ENCODE data around the gene LSS. TPM values are rescaled to one million over a fixed set of nuclear protein-coding genes. Genes with fewer than 3 reads are reported as not detected.
"Not testable (repeated sequence)": the region's sequence is repeated elsewhere in the genome, so short reads cannot be mapped to it uniquely, and the experiment has no call there.

Gene LSS
- total RNA-seq, 1 donor from 2014 or later = 57.9 TPM

DNA sequence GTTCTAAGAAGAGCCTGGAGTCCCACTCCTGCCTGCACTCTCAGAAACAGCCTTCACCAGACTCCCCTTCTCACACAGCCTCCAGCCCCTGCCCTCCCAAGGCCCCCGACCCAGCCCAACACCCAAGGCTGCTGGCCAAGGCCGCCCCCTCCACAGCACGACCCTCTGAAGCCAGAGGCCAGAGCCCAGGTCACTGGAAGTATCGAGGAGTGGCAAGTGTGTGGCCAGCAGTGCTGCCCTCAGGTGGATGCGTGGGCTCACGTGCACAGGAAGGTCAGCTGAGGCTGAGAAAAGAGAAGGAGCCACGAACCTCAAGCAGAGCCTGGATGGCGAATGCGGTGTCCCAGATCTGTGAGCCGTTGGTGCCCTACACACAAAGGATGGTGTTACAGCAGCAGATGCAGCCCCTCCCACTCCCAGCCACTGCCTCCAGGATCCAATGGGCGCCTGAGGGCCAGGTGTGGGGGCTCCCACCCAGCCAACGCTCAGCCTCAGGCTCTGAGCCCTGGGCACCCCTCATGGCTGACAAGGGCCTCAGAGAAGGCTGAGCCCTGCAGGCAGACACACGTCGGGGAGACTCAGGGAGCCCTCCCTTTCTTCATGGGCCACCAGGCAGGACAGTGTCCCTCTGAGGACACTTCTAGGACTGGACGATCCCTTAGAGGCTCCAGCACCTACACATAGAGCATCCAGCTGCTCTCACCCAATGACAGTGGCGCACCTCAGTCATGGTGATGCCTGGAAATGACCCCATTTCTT is 18.0 kb downstream of the LSS start:
- DNase-seq = peak; percentile 33
- intact Hi-C loops (cut with DNase I) = no loop called here

DNA sequence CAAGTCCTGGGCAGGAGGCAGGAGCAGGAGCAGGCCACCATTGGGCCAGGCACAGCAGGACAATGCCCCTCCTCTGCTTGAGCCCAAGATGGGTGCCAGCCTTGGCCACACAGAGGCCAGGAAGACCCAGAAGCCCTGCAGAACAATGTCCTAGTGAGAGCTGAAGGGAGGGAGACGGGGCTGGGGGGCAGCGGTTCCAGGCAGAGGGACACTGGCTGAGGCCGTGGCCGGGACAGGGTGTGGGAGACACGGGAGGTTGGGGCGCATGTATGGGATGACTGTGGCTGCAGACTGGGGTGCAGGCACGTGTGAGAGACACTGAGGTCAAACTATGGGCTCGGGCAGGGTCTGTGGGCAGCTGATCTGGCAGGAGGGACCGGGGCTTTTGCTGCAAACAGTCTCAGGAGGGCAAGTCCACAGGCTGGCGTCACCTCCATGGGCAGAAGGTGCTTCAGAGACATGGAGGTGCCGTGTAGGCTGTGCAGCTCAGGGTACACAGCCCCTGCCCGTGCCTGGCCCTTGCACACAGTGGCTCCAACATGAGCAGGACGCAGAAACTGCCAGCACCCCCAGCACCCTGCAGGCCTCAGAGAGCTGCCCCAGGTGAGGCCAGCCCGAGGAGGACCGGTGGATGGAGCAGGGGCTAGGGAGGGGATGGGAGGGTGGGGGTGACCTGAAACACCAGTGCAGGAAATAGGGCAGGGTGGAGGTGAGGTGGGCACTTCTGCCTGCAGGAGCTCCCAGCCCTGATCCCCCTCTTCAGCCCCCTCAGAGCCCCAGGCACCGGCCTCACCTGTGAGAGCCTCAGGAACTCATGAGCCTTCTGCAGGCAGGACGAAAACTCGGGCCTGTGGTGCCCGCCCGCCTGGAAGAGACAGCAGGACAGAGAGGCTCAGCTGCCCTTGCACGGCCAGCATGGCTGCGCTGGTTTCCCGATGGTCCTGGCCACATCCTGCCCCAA is 19.5 kb downstream of the LSS start:
- ATAC-seq (ENCODE audit: poor library complexity) = no peak

More for the DNA sequence above, 18.0 kb downstream of the LSS start:
- no peak for ATAC-seq (ENCODE audit: poor library complexity)

DNA sequence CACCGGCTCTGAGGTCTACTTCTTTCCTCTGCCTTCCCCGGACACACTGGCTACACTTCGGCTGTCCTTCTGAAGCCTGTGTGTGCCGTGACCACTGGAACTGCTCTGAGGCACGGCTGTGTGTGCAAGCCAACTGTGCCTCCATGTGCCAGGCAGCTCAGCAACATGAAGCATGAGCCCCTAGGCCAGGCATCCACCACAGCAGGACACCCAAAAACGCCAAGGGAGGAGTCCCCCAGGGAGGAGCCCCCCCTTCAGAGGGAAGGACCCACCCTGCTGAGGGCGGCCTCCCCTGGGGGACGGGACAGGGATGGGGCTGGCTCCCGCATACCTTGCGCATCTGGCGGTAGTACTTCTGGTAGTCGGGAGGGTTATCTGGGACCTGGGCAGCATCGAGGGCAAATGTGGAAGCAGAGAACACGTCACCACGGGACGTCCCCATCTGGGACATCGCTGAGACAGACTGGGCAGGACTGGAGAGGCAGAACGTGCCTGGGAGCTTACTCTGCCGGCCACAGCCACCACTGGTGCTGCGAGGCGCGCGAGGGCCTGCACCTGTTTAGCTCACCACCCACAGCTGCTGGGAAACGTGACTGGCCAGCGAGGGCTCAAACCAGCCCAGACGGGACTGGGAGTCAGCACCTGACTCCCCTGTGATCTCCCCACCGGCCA is 20.5 kb downstream of the LSS start:
- ATAC-seq (ENCODE audit: poor library complexity) (no peak), DNase-seq (peak; percentile 27)
- intact Hi-C loops (cut with DNase I) = no loop called here

More for the DNA sequence above, 19.5 kb downstream of the LSS start:
- peak; percentile 35 for DNase-seq
- intact Hi-C loops (cut with DNase I) = no loop called here

DNA sequence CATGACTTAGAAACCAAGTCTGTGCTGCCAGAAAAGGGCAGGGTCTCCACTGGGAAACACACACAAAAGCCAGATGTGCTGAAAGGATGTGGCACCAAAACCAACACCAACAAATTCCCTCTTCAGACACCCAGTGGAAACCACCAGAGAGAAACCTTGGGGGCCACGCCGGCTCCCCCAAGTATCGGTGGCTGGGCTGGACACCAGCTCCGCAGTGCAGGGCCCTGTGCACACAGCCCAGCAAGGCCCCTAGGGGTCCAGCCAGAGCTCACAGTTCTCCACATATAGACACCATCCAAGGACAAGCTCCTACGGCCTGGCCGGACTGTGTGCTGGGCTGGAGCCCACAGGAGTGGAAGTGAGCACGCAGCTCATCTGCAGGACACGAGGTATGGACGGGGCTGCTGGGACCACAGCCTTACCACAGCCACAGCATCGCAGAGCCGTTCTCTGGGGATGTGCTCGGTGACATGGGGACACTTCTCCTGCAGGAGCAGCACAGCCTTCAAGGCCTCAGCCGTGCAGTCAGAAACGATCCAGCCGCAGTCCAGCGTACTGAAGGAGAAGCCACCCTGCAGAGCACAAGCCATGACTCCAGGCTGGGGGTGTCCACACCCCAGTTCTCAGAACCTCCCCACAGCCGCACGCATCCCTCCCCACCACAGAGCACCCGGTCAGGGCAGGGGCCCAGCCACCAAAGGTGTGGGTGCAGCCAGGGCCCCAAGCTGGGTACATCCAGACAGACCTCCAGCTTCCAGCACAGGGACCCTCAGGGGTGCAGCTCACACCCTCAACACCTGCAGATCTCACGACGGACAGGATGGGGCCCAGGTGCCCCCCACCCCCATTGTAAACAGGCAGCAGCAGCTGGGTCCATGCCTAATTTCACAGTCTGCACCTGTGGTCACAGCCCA is 21.3 kb downstream of the LSS start:
- ATAC-seq (ENCODE audit: poor library complexity) (no peak), DNase-seq (peak; percentile 35)
- intact Hi-C loops (cut with DNase I) = no loop called here

DNA sequence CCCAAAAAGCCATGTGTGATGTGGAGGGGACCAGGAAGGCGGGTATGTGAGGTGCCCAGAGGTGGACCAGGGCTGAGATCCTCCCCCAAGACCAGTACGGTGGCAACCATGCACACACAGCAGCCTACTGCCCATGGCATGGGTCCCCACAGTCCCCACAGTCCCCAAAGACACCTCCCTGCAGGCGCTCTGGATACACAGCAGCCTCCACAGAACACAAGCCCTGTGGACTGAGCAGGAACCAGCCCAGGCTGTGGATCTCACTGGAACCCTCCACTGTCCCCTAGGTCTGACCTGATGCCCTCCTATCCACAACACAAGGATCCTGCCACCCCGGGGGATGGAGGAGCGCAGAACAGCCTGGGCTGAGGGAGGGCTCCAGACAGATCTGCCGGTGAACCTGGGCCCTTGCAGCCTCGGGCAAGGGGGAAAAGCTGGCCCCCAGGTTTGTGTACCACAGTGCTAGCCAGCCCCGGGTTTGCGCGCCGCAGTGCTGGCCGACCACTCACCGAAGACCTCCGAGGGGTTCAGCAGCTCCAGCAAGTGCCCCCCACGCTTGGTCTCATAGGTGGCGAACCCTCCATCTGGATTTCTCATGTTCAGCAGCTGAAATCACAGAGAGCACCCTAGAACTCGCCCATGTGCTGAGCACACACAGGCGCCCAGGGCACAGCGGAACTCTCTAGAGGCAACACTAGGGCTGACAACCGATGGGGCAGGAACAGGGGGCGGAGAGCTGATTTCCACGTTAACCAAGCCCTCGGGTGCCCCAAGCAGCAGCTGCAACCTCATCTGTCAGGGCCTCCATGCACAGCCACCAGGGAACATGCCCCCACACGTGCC is 22.2 kb downstream of the LSS start:
- intact Hi-C loops (cut with DNase I) = no loop called here
- DNase-seq = peak; percentile 34
- ATAC-seq (ENCODE audit: poor library complexity) = no peak

DNA sequence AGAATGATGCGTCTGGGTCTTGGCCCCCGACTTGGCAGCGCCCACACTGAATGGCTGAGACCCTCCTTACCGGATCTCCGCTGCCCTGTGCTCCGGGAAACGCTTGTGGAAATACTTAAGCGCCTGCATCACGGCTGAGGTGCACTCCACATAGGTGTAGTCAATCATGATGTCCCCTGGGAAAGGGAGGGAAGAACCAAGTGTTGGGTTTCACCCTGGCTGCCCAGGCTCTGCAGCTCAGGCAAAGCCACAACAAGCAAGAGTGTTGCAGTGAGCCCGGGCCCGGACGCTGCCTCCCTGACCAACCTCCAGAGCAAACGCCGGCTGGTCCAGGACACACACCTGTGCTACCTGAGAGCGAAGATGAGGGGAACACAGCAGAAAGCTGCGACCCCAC is 22.8 kb downstream of the LSS start:
- DNase-seq (peak; percentile 24), ATAC-seq (ENCODE audit: poor library complexity) (no peak)
- intact Hi-C loops (cut with DNase I) = no loop called here

DNA sequence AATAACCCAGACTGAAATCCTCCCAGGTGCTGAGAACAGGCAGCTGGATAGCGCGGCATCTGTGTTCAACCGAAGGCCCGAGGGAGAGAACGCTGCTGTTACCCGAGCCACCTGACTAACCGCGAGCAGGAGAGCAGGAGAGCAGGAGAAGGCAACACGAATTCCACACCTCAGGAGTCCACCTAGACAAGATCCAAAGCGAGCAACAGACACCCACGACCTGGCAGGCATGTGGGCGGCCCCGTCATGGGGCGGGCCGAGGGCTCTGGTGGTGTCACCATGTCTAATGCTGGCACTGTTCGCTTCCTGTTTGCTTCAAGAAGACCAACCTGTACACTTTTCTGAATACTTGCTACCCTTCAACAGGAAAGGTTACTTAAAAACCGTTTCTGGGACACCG is 23.4 kb downstream of the LSS start:
- intact Hi-C loops (cut with DNase I) = no loop called here
- DNase-seq (peak; percentile 10), ATAC-seq (ENCODE audit: poor library complexity) (no peak)

DNA sequence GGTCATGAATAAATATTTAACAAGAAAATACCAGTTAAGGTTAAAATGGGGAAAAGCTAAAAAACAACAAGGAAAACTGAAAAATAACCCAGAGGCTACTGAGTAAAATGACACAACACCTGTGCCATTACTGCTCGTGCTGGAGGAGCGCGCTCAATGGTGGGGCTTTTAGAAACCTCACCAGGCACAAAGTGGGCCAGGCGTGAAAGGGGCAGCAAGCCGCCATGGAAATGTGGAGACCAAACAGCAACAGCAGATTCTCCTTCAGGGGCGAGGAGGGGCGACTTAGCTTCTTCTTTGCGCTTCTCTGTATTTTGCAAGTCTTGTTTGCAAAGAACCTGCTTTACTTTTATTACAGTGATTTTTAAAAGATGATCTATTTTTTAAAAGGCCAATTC is 25.4 kb downstream of the LSS start:
- DNase-seq (no peak), ATAC-seq (ENCODE audit: poor library complexity) (no peak)
- intact Hi-C loops (cut with DNase I) = no loop called here

DNA sequence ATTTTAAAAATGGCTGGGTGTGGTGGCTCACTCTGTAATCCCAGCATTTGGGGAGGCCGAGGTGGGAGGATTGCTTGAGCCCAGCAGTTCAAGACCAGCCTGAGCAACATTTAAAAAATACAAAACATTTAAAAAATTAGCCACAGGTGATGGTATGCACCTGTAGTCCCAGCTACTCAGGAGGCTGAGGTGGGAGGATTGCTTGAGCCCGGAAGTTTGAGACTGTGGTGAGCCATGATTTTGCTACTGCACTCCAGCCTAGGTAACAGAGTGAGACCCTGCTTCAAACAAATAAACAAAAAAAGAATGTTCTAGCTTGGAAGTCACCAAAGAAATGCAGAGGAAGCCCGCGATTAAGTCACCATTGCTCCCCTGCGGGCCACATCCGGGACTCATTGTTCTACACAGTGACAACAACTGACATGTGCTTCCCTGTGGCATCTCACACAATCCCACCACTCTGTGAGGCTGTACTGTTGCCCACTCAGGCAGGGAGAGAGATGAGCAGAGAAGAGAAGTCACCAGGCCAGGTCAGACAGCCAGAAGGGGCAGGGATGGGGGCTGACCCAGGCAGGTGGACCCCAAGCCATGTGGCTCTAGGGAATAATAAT is 25.9 kb downstream of the LSS start:
- peak; percentile 38 for DNase-seq
- intact Hi-C loops (cut with DNase I) = no loop called here

DNA sequence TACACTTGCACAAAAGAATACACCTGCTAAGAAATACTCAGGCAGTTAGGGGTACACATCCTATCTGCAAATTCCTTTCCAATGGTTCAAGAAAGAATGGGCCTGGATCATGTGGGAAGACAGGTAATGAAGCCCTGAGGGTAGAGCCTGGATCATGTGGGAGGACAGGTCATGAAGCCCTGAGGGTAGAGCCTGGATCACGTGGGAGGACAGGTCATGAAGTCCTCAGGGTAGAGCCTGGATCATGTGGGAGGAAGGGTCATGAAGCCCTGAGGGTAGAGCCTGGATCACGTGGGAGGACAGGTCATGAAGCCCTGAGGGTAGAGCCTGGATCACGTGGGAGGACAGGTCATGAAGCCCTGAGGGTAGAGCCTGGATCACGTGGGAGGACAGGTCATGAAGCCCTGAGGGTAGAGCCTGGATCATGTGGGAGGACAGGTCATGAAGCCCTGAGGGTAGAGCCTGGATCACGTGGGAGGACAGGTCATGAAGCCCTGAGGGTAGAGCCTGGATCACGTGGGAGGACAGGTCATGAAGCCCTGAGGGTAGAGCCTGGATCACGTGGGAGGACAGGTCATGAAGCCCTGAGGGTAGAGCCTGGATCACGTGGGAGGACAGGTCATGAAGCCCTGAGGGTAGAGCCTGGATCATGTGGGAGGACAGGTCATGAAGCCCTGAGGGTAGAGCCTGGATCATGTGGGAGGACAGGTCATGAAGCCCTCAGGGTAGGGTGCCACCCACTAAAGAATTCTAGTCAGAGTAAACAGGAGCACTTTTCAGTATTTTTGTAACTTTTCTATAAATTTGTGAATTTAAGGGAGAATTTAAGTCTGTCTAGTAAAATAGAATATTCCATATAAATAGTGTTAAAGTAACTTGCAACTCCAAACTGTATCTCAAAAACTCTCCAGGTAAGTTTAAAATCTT is 27.4 kb downstream of the LSS start:
- ATAC-seq (ENCODE audit: poor library complexity); DNase-seq; intact Hi-C loops (cut with DNase I): not testable (repeated sequence)

More for the DNA sequence above, 25.9 kb downstream of the LSS start:
- peak; percentile 24 for ATAC-seq (ENCODE audit: poor library complexity)

DNA sequence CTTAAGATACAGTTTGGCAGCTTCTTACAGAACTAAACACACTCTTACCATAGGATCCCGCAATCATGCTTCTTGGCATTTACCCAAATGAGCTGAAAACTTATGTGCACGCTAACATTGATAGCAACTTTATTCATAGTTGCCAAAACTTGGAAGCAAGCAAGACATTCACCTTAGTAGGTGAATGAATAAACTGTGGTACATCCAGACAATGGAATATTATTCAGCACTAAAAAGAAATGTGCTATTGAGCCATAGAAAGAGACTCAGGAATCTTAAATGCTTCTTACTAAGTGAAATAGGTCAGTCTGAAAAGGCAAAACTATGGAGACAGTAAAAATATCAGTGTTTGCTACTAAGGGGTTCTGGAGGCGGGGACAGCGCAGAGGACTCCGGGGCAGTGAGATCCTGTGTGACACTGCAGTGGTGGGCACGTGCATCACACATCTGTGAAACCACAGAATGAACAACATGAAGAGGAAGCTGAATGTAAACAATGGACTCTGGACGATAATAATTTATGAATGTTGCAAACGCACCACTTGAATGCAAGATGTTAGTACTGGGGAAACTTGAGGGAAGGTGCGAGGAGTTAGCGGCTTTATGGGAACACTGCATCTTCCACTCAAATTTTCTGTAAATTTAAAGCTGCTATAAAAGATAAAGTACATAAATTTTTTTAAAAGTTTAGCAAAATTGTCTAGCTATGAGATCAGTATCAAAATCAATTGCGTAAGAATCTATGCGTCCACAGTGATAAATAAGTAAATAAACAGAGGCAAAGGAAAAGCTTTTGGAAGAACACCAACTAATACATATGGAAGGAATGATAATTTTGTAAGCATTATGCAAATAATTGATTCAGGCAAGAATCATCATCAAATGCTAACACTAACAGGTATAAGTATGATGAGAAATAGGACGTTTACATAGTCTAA is 28.9 kb downstream of the LSS start:
- intact Hi-C loops (cut with DNase I) = no loop called here
- ATAC-seq (ENCODE audit: poor library complexity) = no peak
- no peak for DNase-seq

DNA sequence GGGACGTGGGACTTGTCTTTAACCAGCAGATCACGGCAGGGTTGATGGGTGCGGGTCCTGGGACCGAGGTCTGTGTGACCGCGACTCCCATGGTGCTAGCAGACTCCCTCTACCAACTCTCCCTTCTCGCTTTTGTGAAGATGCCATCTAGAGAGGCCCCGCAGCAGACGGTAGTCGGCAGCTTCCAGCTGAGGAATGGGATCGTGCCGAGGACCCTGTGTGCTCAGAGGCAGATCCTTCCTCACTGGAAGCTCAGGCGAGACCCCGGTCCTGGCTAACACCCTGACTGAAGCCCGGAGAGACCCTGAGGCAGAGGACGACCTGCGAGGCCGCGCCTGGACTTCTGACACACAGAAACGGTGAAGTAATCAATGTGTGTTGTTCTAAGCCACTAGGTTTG is 31.8 kb downstream of the LSS start:
- ATAC-seq (ENCODE audit: poor library complexity) (no peak), DNase-seq (no peak)
- intact Hi-C loops (cut with DNase I) = no loop called here

DNA sequence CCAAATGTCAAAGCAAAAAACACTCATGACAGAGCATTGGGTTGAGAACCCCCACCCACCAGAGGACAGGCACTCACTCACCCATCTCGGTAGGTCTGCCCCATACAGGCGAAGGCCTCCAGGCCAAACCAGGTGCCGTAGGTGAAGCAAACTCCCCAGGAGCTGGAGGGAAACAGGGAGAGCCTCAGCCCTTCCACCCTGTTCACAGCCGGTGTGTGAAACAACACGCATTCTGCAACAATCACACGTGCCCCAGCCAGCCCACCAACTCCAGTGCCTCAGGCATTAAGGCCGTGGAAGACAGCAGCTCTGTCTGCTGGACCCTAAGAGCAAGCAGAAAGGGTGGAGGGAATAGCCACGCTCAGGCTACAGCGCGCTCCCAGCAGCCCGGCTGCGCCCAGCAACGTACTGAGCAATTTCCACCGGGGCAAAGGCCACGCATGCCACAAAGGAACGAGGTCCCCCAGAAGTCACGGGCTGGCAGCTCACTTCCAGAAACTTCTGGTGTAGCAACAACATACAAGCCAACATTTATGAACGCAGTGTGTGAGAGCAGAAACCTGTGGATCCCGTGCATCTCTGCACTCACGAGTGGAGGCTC is 32.9 kb downstream of the LSS start:
- no peak for ATAC-seq (ENCODE audit: poor library complexity)
- intact Hi-C loops (cut with DNase I) = no loop called here
- DNase-seq = no peak
